ENCODE results near the gene RHOC.

Gene RHOC

GRCh38 chr1:112710586-112710985 is 3.7 kb upstream of the RHOC start:
- no peaks in the 10 kb centered on the region for H3K27me3 ChIP-seq (ENCODE audit: insufficient read depth, low read length)
- no peak overlapping the region for H3K4me3 ChIP-seq (ENCODE audit: low read depth, low read length)
- H2AFZ ChIP-seq (ENCODE audit: low read length, unreplicated experiment) = no peak overlapping the region
- H3K27ac ChIP-seq (ENCODE audit: low read depth, low read length) = no peak overlapping the region
- peaks cover 8% of the 10 kb centered on the region for H3K4me1 ChIP-seq (ENCODE audit: control insufficient read depth, insufficient read depth, low read length, unreplicated experiment)
- H3K79me2 ChIP-seq (ENCODE audit: control insufficient read depth, insufficient read depth, low read length, unreplicated experiment) = peaks cover 17% of the 10 kb centered on the region
- no peaks in the 10 kb centered on the region for H3K36me3 ChIP-seq (ENCODE audit: insufficient read depth, low read length)

GRCh38 chr1:112710159-112710558 is 3.2 kb upstream of the RHOC start:
- no peaks in the 10 kb centered on the region for H3K36me3 ChIP-seq (ENCODE audit: insufficient read depth, low read length)
- no peak overlapping the region for H3K27ac ChIP-seq (ENCODE audit: low read depth, low read length)
- H3K27me3 ChIP-seq (ENCODE audit: insufficient read depth, low read length) = no peaks in the 10 kb centered on the region
- H2AFZ ChIP-seq (ENCODE audit: low read length, unreplicated experiment) = no peak overlapping the region
- peaks cover 8% of the 10 kb centered on the region for H3K4me1 ChIP-seq (ENCODE audit: control insufficient read depth, insufficient read depth, low read length, unreplicated experiment)
- no peak overlapping the region for H3K4me3 ChIP-seq (ENCODE audit: low read depth, low read length)
- peaks cover 19% of the 10 kb centered on the region for H3K79me2 ChIP-seq (ENCODE audit: control insufficient read depth, insufficient read depth, low read length, unreplicated experiment)

GRCh38 chr1:112708489-112708888 is 1.6 kb upstream of the RHOC start:
- Histone ChIP-seq H3K4me3 (ENCODE audit: low read depth, low read length) (no peak overlapping the region), H3K79me2 (ENCODE audit: control insufficient read depth, insufficient read depth, low read length, unreplicated experiment) (peaks cover 34% of the 10 kb centered on the region), H3K27ac (ENCODE audit: low read depth, low read length) (no peak overlapping the region), H3K4me1 (ENCODE audit: control insufficient read depth, insufficient read depth, low read length, unreplicated experiment) (peaks cover 21% of the 10 kb centered on the region), H2AFZ (ENCODE audit: low read length, unreplicated experiment) (no peak overlapping the region), H3K36me3 (ENCODE audit: insufficient read depth, low read length) (no peaks in the 10 kb centered on the region), H3K27me3 (ENCODE audit: insufficient read depth, low read length) (no peaks in the 10 kb centered on the region)

- no peaks in the 10 kb centered on the region for H3K27me3 ChIP-seq (ENCODE audit: insufficient read depth, low read length)
- H3K36me3 ChIP-seq (ENCODE audit: insufficient read depth, low read length) = no peaks in the 10 kb centered on the region
- peaks cover 21% of the 10 kb centered on the region for H3K4me1 ChIP-seq (ENCODE audit: control insufficient read depth, insufficient read depth, low read length, unreplicated experiment)
- H2AFZ ChIP-seq (ENCODE audit: low read length, unreplicated experiment) = peak overlapping the region; percentile 10
- H3K79me2 ChIP-seq (ENCODE audit: control insufficient read depth, insufficient read depth, low read length, unreplicated experiment) = peaks cover 38% of the 10 kb centered on the region
- H3K4me3 ChIP-seq (ENCODE audit: low read depth, low read length) = peak overlapping the region; percentile 91
- H3K27ac ChIP-seq (ENCODE audit: low read depth, low read length) = no peak overlapping the region
Observed at GRCh38 chr1:112708002-112708448, 1.1 kb upstream of the RHOC start.

- H3K27me3 ChIP-seq (ENCODE audit: insufficient read depth, low read length) = no peaks in the 10 kb centered on the region
- H3K27ac ChIP-seq (ENCODE audit: low read depth, low read length) = no peak overlapping the region
- H2AFZ ChIP-seq (ENCODE audit: low read length, unreplicated experiment) = peak overlapping the region; percentile 78
- peak overlapping the region; percentile 91 for H3K4me3 ChIP-seq (ENCODE audit: low read depth, low read length)
- no peaks in the 10 kb centered on the region for H3K36me3 ChIP-seq (ENCODE audit: insufficient read depth, low read length)
- H3K4me1 ChIP-seq (ENCODE audit: control insufficient read depth, insufficient read depth, low read length, unreplicated experiment) = peaks cover 24% of the 10 kb centered on the region
- peaks cover 44% of the 10 kb centered on the region for H3K79me2 ChIP-seq (ENCODE audit: control insufficient read depth, insufficient read depth, low read length, unreplicated experiment)
Observed at GRCh38 chr1:112707221-112708001, 484 bp upstream of the RHOC start.

GRCh38 chr1:112704934-112705627 is 1.8 kb downstream of the RHOC start:
- peak overlapping the region; percentile 91 for H3K4me3 ChIP-seq (ENCODE audit: low read depth, low read length)
- H3K27me3 ChIP-seq (ENCODE audit: insufficient read depth, low read length) = no peaks in the 10 kb centered on the region
- H3K79me2 ChIP-seq (ENCODE audit: control insufficient read depth, insufficient read depth, low read length, unreplicated experiment) = peaks cover 46% of the 10 kb centered on the region
- H3K36me3 ChIP-seq (ENCODE audit: insufficient read depth, low read length) = no peaks in the 10 kb centered on the region
- H3K27ac ChIP-seq (ENCODE audit: low read depth, low read length) = peak overlapping the region; percentile 84
- H2AFZ ChIP-seq (ENCODE audit: low read length, unreplicated experiment) = no peak overlapping the region
- H3K4me1 ChIP-seq (ENCODE audit: control insufficient read depth, insufficient read depth, low read length, unreplicated experiment) = peaks cover 47% of the 10 kb centered on the region

GRCh38 chr1:112704391-112704933 is 2.5 kb downstream of the RHOC start:
- Histone ChIP-seq H3K4me1 (ENCODE audit: control insufficient read depth, insufficient read depth, low read length, unreplicated experiment) (peaks cover 53% of the 10 kb centered on the region), H2AFZ (ENCODE audit: low read length, unreplicated experiment) (no peak overlapping the region), H3K27ac (ENCODE audit: low read depth, low read length) (peak overlapping the region; percentile 84), H3K79me2 (ENCODE audit: control insufficient read depth, insufficient read depth, low read length, unreplicated experiment) (peaks cover 46% of the 10 kb centered on the region), H3K36me3 (ENCODE audit: insufficient read depth, low read length) (no peaks in the 10 kb centered on the region), H3K4me3 (ENCODE audit: low read depth, low read length) (peak overlapping the region; percentile 91), H3K27me3 (ENCODE audit: insufficient read depth, low read length) (no peaks in the 10 kb centered on the region)

GRCh38 chr1:112703706-112704105 is 3.2 kb downstream of the RHOC start:
- H3K27me3 ChIP-seq (ENCODE audit: insufficient read depth, low read length) = no peaks in the 10 kb centered on the region
- no peak overlapping the region; the same call in 1 of the 2 replicates for H3K4me3 ChIP-seq (ENCODE audit: low read depth, low read length)
- H3K4me1 ChIP-seq (ENCODE audit: control insufficient read depth, insufficient read depth, low read length, unreplicated experiment) = peaks cover 55% of the 10 kb centered on the region
- no peak overlapping the region for H2AFZ ChIP-seq (ENCODE audit: low read length, unreplicated experiment)
- peak overlapping the region; percentile 84 for H3K27ac ChIP-seq (ENCODE audit: low read depth, low read length)
- no peaks in the 10 kb centered on the region for H3K36me3 ChIP-seq (ENCODE audit: insufficient read depth, low read length)
- H3K79me2 ChIP-seq (ENCODE audit: control insufficient read depth, insufficient read depth, low read length, unreplicated experiment) = peaks cover 46% of the 10 kb centered on the region

- Histone ChIP-seq H2AFZ (ENCODE audit: low read length, unreplicated experiment) (no peak overlapping the region), H3K27ac (ENCODE audit: low read depth, low read length) (peak overlapping the region; percentile 74), H3K4me3 (ENCODE audit: low read depth, low read length) (no peak overlapping the region), H3K4me1 (ENCODE audit: control insufficient read depth, insufficient read depth, low read length, unreplicated experiment) (peaks cover 50% of the 10 kb centered on the region), H3K27me3 (ENCODE audit: insufficient read depth, low read length) (no peaks in the 10 kb centered on the region), H3K36me3 (ENCODE audit: insufficient read depth, low read length) (no peaks in the 10 kb centered on the region), H3K79me2 (ENCODE audit: control insufficient read depth, insufficient read depth, low read length, unreplicated experiment) (peaks cover 46% of the 10 kb centered on the region)
Observed at GRCh38 chr1:112702420-112703261, 4.3 kb downstream of the RHOC start.

GRCh38 chr1:112702067-112702395 is 4.9 kb downstream of the RHOC start:
- H3K4me3 ChIP-seq (ENCODE audit: low read depth, low read length) = no peak overlapping the region
- peaks cover 44% of the 10 kb centered on the region for H3K79me2 ChIP-seq (ENCODE audit: control insufficient read depth, insufficient read depth, low read length, unreplicated experiment)
- no peak overlapping the region for H2AFZ ChIP-seq (ENCODE audit: low read length, unreplicated experiment)
- no peaks in the 10 kb centered on the region for H3K27me3 ChIP-seq (ENCODE audit: insufficient read depth, low read length)
- no peaks in the 10 kb centered on the region for H3K36me3 ChIP-seq (ENCODE audit: insufficient read depth, low read length)
- H3K27ac ChIP-seq (ENCODE audit: low read depth, low read length) = peak overlapping the region; percentile 74
- peaks cover 47% of the 10 kb centered on the region for H3K4me1 ChIP-seq (ENCODE audit: control insufficient read depth, insufficient read depth, low read length, unreplicated experiment)
